Stomach (tissue), 4 donors: Measurements from ENCODE around the gene NUP93.

ENCODE experiments used
- EP300 ChIP-seq: sonication (generic); formaldehyde crosslinking; IDR thresholded peaks from one replicate; pipeline ENCODE4 v1.6.1; 2017; ENCODE audit warnings: antibody characterized with exemption
- POLR2A ChIP-seq, 4 donors: fragments of 450-650 bp; IDR thresholded peaks; one replicate each; pipeline ENCODE4 v1.6.1; 2016; ENCODE audit warnings: antibody characterized with exemption in 4 of 4, control low read depth in 2 of 4, mild to moderate bottlenecking in 1 of 4, moderate library complexity in 1 of 4

- TF ChIP-seq POLR2A (IDR thresholded peaks at IDR 0.05), result no peak
- TF ChIP-seq EP300, result no peak
These were observed 40.8 kb upstream of the NUP93 start for GRCh38 chr16:56689171-56689570.
